GM21367 (cell line): ENCODE measurements around the gene OMD.

Experiments
- ATAC-seq: cut with Tn5 transposase; IDR thresholded peaks from one replicate; pipeline ENCODE4 v1.9.1; 2021; ENCODE audit not compliant: unreplicated experiment

The OMD gene

GRCh38 chr9:92373167-92373566, 51.1 kb downstream of the OMD start:
- ATAC-seq = no peak

DNA sequence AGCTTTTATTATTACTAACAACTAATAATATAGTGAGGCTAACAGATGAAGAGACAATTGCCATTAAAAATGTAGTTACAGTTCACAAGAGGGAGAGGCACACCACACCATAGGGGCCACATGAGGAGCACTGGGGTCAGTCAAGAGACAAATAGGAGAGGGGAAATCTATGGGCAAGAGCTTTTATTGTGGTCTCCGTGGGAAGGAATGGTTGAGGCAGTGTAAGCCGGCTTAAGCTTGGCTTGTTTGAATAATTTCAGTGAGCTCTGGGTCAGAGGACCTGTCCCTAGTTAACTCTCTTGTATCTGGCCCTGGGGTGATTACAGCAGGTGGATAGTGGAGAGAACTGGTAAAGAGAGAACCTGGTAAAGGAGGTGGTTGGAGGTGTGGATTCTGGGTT, 55.2 kb downstream of the OMD start:
- ATAC-seq = no peak
